Erythroblast (primary cell): Measurements from ENCODE around the gene HSPB9.

Source experiments
- GATA1 ChIP-seq: IDR thresholded peaks from 2 replicates; pipeline ENCODE4 v1.6.1; 2011; ENCODE audit warnings: low read depth, mild to moderate bottlenecking, control low read depth, low read length, moderate library complexity
- POLR2A ChIP-seq: IDR thresholded peaks from 2 replicates; pipeline ENCODE4 v1.6.1; 2011; ENCODE audit warnings: mild to moderate bottlenecking, low read length

DNA sequence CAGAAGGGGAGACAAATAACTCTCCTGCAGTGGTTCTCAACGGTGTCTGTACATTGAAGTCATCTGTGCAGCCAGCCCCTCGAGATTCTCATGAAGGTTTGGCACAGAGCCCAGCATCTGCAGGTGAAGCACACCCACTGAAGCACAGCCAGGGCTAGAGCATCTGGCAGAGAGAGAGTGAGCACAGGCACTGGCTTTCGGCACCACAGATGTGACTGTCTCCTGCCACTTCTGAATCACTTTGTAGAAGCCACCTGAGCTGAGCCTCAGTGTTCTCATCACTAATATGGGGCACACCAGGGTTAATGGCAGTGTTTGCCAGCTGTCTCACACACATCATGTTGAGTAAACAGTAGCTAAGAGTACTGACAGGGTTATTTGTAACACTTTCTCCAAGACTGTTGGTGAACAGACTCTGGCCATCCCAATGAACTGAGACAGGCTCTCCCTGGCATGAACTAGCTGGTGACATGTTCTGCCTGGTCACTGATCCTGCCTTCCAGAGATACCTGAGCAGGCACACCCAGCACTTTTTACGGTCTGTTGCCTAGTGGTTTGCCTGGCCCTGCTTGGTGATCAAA is 10.9 kb downstream of the HSPB9 start:
- TF ChIP-seq POLR2A (no peak), GATA1 (no peak)
